Neural cell (in vitro differentiated cells): ENCODE measurements around the gene UMODL1.

Experiments used
- CTCF ChIP-seq: fragments of 450-650 bp; IDR thresholded peaks from 2 replicates; pipeline ENCODE4 v1.5.1; 2014; ENCODE audit warnings: antibody characterized with exemption, mild to moderate bottlenecking, moderate library complexity; ENCODE audit not compliant: poor library complexity, severe bottlenecking
- EP300 ChIP-seq: fragments of 450-650 bp; conservative IDR thresholded peaks from 2 replicates; pipeline ENCODE4 v1.6.1; 2014; ENCODE audit warnings: antibody characterized with exemption, mild to moderate bottlenecking, moderate library complexity; ENCODE audit not compliant: poor library complexity, severe bottlenecking
- EZH2 ChIP-seq: fragments of 200-600, 300-800 bp; shearing (Covaris generic), sonication (generic); IDR thresholded peaks from 2 replicates; pipeline ENCODE4 v1.6.1; 2014; ENCODE audit warnings: antibody characterized with exemption, low read length, borderline replicate concordance, mild to moderate bottlenecking; ENCODE audit not compliant: insufficient read depth, poor library complexity, severe bottlenecking
- MXI1 ChIP-seq: fragments of 450-650 bp; conservative IDR thresholded peaks from 2 replicates; pipeline ENCODE4 v1.6.1; 2014; ENCODE audit warnings: antibody characterized with exemption, mild to moderate bottlenecking; ENCODE audit not compliant: poor library complexity, severe bottlenecking
- POLR2AphosphoS5 ChIP-seq: IDR thresholded peaks from 2 replicates; pipeline ENCODE4 v1.6.1; 2012
- RAD21 ChIP-seq: fragments of 450-650 bp; conservative IDR thresholded peaks from 2 replicates; pipeline ENCODE4 v1.6.1; 2014; ENCODE audit warnings: antibody characterized with exemption, mild to moderate bottlenecking, moderate library complexity
- TAF1 ChIP-seq: IDR thresholded peaks from 2 replicates; pipeline ENCODE4 v1.6.1; 2012; ENCODE audit warnings: low read depth
- TF ChIP-seq, protein P1 (sequence below): IDR thresholded peaks from 2 replicates; pipeline ENCODE4 v1.6.1; 2012; ENCODE audit warnings: borderline replicate concordance

GRCh38 chr21:42079939-42080787, 9.0 kb downstream of the UMODL1 start:
- TF ChIP-seq EZH2 = no peak
- no peak for TF ChIP-seq CTCF
- TF ChIP-seq TAF1 = no peak
- TF ChIP-seq MXI1 = no peak
- no peak for TF ChIP-seq POLR2AphosphoS5
- no peak for TF ChIP-seq EP300
- TF ChIP-seq, protein P1, sequence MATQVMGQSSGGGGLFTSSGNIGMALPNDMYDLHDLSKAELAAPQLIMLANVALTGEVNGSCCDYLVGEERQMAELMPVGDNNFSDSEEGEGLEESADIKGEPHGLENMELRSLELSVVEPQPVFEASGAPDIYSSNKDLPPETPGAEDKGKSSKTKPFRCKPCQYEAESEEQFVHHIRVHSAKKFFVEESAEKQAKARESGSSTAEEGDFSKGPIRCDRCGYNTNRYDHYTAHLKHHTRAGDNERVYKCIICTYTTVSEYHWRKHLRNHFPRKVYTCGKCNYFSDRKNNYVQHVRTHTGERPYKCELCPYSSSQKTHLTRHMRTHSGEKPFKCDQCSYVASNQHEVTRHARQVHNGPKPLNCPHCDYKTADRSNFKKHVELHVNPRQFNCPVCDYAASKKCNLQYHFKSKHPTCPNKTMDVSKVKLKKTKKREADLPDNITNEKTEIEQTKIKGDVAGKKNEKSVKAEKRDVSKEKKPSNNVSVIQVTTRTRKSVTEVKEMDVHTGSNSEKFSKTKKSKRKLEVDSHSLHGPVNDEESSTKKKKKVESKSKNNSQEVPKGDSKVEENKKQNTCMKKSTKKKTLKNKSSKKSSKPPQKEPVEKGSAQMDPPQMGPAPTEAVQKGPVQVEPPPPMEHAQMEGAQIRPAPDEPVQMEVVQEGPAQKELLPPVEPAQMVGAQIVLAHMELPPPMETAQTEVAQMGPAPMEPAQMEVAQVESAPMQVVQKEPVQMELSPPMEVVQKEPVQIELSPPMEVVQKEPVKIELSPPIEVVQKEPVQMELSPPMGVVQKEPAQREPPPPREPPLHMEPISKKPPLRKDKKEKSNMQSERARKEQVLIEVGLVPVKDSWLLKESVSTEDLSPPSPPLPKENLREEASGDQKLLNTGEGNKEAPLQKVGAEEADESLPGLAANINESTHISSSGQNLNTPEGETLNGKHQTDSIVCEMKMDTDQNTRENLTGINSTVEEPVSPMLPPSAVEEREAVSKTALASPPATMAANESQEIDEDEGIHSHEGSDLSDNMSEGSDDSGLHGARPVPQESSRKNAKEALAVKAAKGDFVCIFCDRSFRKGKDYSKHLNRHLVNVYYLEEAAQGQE = no peak
- TF ChIP-seq RAD21 = no peak
